HG03457 (cell line): Measurements from ENCODE around the gene CAV3.
"Not testable (repeated sequence)": the region's sequence is repeated elsewhere in the genome, so short reads cannot be mapped to it uniquely, and the experiment has no call there.

Experiments used
- ATAC-seq: cut with Tn5 transposase; IDR thresholded peaks from one replicate; pipeline ENCODE4 v1.9.1; 2021; ENCODE audit warnings: moderate number of reproducible peaks; ENCODE audit not compliant: unreplicated experiment

The CAV3 gene

GRCh38 chr3:8733332-8734094 lies at the start of gene CAV3:
Gene CAV3, plus strand, starts transcription at chr3:8733802. Its CDS starts 75 bp downstream, at chr3:8733877.
- no peak for ATAC-seq

GRCh38 chr3:8684992-8685391 lies 48.6 kb upstream of the CAV3 start:
- not testable (repeated sequence) for ATAC-seq

- not testable (repeated sequence) for ATAC-seq
Measured at GRCh38 chr3:8691295-8691694, 42.3 kb upstream of the CAV3 start.

- no peak for ATAC-seq
Measured at GRCh38 chr3:8702560-8702959, 31.0 kb upstream of the CAV3 start.

GRCh38 chr3:8705575-8705974 lies 28.0 kb upstream of the CAV3 start:
- no peak for ATAC-seq

- no peak for ATAC-seq
Measured at GRCh38 chr3:8709287-8709686, 24.3 kb upstream of the CAV3 start.

- ATAC-seq, result no peak
Measured at GRCh38 chr3:8709801-8710507, 23.6 kb upstream of the CAV3 start.

GRCh38 chr3:8712045-8712907 lies 21.3 kb upstream of the CAV3 start:
- no peak for ATAC-seq

- ATAC-seq, result no peak
Measured at GRCh38 chr3:8712908-8713255, 20.7 kb upstream of the CAV3 start.

- ATAC-seq, result no peak
Measured at GRCh38 chr3:8713901-8714759, 19.5 kb upstream of the CAV3 start.

- not testable (repeated sequence) for ATAC-seq
Measured at GRCh38 chr3:8715757-8716156, 17.8 kb upstream of the CAV3 start.

- no peak for ATAC-seq
Measured at GRCh38 chr3:8722808-8723207, 10.8 kb upstream of the CAV3 start.

GRCh38 chr3:8723612-8724011 lies 10.0 kb upstream of the CAV3 start:
- no peak for ATAC-seq

- no peak for ATAC-seq
Measured at GRCh38 chr3:8724108-8724752, 9.4 kb upstream of the CAV3 start.

GRCh38 chr3:8727605-8728512 lies 5.7 kb upstream of the CAV3 start:
- ATAC-seq, result no peak

- ATAC-seq, result no peak
Measured at GRCh38 chr3:8729479-8729878, 4.1 kb upstream of the CAV3 start.

- ATAC-seq, result no peak
Measured at GRCh38 chr3:8730656-8731055, 2.9 kb upstream of the CAV3 start.

GRCh38 chr3:8732413-8732812 lies 1.2 kb upstream of the CAV3 start:
- ATAC-seq, result no peak
